Muscle of arm (tissue), 14 donors: ENCODE data around the gene COQ9. TPM values are rescaled to one million over a fixed set of nuclear protein-coding genes. Genes with fewer than 3 reads are reported as not detected.
"Not testable (repeated sequence)": the region's sequence is repeated elsewhere in the genome, so short reads cannot be mapped to it uniquely, and the experiment has no call there.

Experiments
- DNase-seq: peaks from one replicate; pipeline ENCODE4 v3.0.0-alpha.2; 2013
- long read RNA-seq, 11 donors: transcript quantifications; one replicate each; lab custom pipeline, GENCODE V29; 2026
- polyA plus RNA-seq, 12 donors: library from polyadenylated mRNA; unstranded; fragments of 120-200 nt; gene quantifications; one replicate each; pipeline ENCODE4 v1.2.1, GENCODE V29; 2013; ENCODE audit not compliant: insufficient read length in 12 of 12

COQ9 gene
- polyA plus RNA-seq: 10 to 100 TPM in 11 of 12 donors, not detected in 1; 55.0 to 81.0 (median 65.5) TPM
- long read RNA-seq, donor 1, transcript COQ9-201 (9 exons, 1,677 nt): major isoform, 14 of 30 reads
- long read RNA-seq, donor 1, transcript COQ9-203 (4 exons, 1,039 nt): minor isoform, 10 of 30 reads
- long read RNA-seq, donor 1, partial matches to known transcripts: 0 of 30 reads
- long read RNA-seq, donor 1, other reads (novel, unspliced or antisense): 0 of 30 reads
- long read RNA-seq, donor 2, transcript COQ9-201 (9 exons, 1,677 nt): major isoform, 31 of 49 reads
- long read RNA-seq, donor 2, partial matches to known transcripts: 12 of 49 reads
- long read RNA-seq, donor 2, other reads (novel, unspliced or antisense): 0 of 49 reads
- long read RNA-seq, donor 3, transcript COQ9-201 (9 exons, 1,677 nt): major isoform, 16 of 22 reads
- long read RNA-seq, donor 3, partial matches to known transcripts: 0 of 22 reads
- long read RNA-seq, donor 3, other reads (novel, unspliced or antisense): 0 of 22 reads
- long read RNA-seq, donor 4, transcript COQ9-201 (9 exons, 1,677 nt): major isoform, 10 of 13 reads
- long read RNA-seq, donor 4, partial matches to known transcripts: 0 of 13 reads
- long read RNA-seq, donor 4, other reads (novel, unspliced or antisense): 0 of 13 reads
- long read RNA-seq, donor 5, transcript COQ9-201 (9 exons, 1,677 nt): major isoform, 37 of 57 reads
- long read RNA-seq, donor 5, partial matches to known transcripts: 9 of 57 reads
- long read RNA-seq, donor 5, other reads (novel, unspliced or antisense): 0 of 57 reads
- long read RNA-seq, donor 6, transcript COQ9-201 (9 exons, 1,677 nt): major isoform, 16 of 28 reads
- long read RNA-seq, donor 6, partial matches to known transcripts: 5 of 28 reads
- long read RNA-seq, donor 6, other reads (novel, unspliced or antisense): 0 of 28 reads
- long read RNA-seq, donor 7, transcript COQ9-201 (9 exons, 1,677 nt): major isoform, 8 of 16 reads
- long read RNA-seq, donor 7, transcript COQ9-216 (4 exons, 1,118 nt): minor isoform, 5 of 16 reads
- long read RNA-seq, donor 7, partial matches to known transcripts: 0 of 16 reads
- long read RNA-seq, donor 7, other reads (novel, unspliced or antisense): 0 of 16 reads
- long read RNA-seq, donor 8, transcript COQ9-216 (4 exons, 1,118 nt): minor isoform, 8 of 50 reads
- long read RNA-seq, donor 8, transcript COQ9-201 (9 exons, 1,677 nt): major isoform, 29 of 50 reads
- long read RNA-seq, donor 8, partial matches to known transcripts: 5 of 50 reads
- long read RNA-seq, donor 8, other reads (novel, unspliced or antisense): 0 of 50 reads
- long read RNA-seq, donor 9, transcript COQ9-201 (9 exons, 1,677 nt): major isoform, 10 of 15 reads
- long read RNA-seq, donor 9, partial matches to known transcripts: 0 of 15 reads
- long read RNA-seq, donor 9, other reads (novel, unspliced or antisense): 0 of 15 reads
- long read RNA-seq, donor 10, transcript COQ9-201 (9 exons, 1,677 nt): major isoform, 18 of 23 reads
- long read RNA-seq, donor 10, partial matches to known transcripts: 0 of 23 reads
- long read RNA-seq, donor 10, other reads (novel, unspliced or antisense): 0 of 23 reads
- long read RNA-seq, donor 11, transcript COQ9-201 (9 exons, 1,677 nt): major isoform, 19 of 37 reads
- long read RNA-seq, donor 11, partial matches to known transcripts: 7 of 37 reads
- long read RNA-seq, donor 11, other reads (novel, unspliced or antisense): 0 of 37 reads

DNA sequence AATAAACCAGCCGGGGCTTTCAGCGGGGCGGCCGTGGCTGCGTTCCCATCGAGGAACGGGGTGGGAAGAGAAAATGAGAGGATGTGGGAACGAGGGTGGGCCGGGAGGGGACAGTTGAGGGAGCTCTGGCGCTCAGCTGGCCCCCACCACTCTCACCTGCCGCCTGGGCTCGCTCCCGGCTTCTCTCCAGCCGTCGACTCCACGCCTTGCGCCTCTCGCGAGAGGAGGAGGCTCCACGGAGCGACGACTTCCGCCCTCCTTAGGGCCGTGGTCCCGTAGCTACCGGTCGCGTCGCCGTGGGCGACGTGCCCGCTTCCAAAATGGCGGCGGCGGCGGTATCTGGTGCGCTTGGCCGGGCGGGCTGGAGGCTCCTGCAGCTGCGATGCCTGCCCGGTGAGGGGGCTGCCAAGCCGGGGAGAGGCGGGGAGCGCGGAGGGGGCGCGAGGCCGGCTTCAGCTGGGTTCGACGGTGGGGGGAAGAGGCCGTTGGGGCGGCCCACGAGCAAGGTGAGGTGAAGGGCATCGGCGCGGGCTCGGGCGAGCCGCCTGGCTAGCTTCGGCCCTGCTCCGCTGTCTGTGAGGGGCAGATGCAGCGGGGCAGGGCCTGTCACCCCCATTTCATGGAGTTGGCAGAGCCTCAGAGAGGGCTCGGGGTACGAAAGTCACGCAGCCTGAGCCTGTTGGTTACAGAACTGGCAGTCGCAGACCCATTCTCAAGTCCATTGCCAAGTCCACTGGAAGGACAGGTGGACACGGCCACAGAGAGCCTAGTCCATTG lies at the start of gene COQ9, which contains the start of gene CIAPIN1:
Gene COQ9, plus strand, starts transcription at position 294 of the 777 bp plus-strand sequence. Its CDS starts 27 bp downstream, at position 321.
Gene CIAPIN1, minus strand, starts transcription at position 200 of the 777 bp plus-strand sequence. CDS start 6,457 bp downstream, outside the sequence.
- peak; percentile 96 for DNase-seq

DNA sequence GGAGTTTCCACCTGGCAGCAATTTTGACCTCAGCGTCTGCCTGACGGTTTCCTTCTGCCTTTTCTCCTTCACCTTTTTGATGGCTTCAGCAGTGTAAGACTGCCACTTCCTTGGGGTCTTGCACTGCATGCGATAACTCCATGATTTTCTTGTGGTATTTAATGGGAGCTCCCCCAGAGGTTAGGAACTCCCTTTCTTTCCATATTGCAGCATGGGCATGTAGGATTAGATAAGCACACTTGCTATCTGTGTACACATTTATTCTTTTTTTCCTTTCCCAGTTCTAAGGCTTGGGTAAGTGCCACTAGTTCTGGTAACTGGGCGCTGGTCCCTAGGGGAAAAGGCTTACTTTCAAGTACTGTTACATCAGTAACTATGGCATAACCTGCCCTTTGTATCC lies 49.8 kb upstream of the COQ9 start:
- not testable (repeated sequence) for DNase-seq

GRCh38 chr16:57401943-57402640 lies 45.2 kb upstream of the COQ9 start:
- DNase-seq: no peak

DNA sequence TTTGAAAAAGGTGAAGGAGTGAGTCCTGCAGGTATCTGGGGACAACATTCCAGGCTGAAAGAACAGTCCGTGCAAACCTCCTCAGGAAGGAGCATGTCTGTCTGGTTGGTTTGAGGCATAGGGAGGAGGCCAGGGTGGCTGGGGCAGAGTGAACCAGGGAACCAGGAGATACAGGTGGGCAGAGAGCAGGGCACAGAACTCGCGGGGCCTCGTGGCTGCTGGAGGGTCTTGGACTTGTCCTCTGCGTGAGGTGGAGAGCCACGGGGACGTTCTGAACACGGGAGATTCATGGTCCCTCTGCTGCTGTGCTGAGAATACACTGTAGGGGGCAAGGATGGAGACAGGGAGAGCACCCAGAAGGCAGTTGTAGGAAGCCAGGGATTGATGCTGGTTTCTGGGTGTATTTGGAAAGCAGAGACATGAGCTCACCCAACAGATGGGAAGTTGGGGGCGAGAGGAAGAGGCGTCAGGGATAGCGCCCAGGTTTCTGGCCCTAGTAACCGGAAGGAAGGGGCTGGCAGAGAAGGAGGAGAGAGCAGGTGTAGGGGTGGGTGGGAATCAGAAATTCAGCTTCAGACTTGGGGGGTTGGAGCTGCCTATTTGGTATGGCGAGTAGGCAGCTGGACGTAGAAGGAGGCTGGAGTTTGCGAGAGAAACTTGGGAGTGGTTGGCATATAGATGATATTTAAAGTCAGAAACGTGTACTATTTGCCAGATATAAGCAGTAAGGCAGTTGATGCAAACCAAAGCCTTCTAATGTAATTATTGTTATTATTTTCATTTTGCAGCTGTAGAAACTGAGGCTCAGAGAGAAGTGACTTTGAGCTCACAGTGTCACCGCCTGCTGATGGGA lies 43.1 kb upstream of the COQ9 start, which contains the start of gene CCL17:
Gene CCL17, plus strand, starts transcription at position 803 of the 853 bp plus-strand sequence. CDS start 9,166 bp downstream, outside the sequence.
- no peak for DNase-seq

DNA sequence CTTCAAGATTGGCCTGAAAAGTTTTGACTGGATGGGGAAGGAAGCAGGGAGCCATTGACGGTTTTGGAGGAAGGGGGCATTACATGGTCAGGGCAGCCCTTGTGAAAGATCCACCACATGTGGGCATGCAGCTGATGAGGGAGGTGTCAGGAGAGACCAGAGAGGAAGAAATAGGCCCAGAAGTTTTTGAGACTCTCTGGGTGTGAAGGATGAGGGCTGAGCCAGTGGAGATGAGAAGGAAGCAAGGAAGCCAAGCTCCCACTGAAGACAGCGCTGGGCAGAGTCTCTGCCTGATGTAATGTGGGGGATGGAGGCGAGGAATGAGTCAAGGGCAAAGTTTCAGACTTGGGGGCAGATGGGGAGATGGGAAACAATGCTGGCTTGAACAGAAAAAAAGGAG lies 42.2 kb upstream of the COQ9 start:
- DNase-seq: no peak

DNA sequence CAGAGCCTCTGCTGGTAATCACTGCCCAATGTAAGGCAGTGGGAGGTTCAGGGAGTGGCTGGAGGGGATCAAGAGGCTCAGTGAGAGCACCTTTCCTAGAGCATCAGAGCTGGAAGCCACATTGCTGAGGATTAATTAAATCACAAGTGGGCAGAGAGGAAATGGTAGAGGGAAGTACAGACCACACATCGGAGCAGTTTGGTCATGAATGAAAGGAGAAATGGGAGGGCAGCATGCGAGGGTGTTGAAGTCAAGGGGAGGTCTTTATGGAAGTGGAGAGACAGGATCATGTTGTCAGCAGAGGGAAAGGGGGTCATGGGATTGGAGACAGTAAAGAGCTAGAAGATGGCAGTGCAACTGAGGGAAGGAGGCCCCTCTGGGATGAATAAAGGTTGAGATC lies 40.4 kb upstream of the COQ9 start:
- no peak for DNase-seq

GRCh38 chr16:57407521-57408353 lies 39.5 kb upstream of the COQ9 start:
- DNase-seq: no peak

DNA sequence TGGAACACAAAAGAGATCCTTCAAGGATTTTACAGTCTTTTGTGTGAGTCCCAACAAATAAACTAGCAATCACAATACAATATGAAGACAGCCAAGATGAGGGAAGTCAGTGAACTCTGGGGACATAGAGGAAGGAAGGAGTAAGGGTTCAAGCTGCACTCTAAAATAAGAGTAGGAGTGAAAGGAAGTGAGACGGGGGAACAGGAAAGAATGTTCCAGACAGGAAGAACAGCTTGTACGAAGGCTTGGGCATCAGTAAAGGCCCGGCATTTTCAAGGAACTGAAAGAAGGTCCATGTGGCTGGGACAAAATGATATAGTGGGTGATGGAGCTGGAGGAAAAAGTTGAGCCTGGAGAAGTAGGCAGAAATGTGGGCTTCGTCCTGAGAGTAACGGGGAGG lies 38.2 kb upstream of the COQ9 start:
- DNase-seq: no peak

DNA sequence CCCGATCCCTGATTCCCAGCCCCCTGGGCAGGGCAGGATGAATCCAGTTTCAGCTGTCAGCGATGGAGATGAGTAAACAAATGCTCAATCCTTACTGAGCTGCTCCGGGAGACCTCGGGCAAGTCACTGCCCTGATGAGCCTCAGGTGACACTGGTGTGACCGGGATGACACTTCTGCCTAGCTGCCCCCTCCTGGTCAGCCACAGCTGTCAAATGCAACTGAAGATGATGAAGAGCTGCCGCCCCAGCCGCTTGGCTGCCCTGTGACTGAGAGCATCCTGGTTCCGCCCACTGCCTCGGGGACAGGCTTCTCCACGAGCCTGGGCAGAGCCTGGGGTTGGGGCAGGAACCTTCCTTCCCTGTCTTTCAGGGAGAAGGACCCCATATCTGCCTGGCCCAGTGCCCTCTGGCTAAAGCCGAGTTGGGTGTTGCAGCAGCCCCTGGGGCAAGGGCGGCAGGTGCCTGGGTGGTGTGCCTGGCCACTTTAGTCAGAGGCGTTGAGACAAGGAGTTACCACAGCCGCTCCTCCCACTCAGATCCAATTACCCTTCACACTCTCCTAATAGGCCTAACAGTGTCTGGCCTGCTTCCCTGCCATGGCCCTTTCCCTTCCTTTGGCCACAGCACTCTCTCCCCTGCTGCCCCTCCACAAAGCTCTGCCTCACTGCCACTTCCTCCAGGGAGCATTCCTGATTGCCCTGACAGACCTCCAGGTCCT lies 37.2 kb upstream of the COQ9 start:
- no peak for DNase-seq

- DNase-seq: no peak
These were observed 35.8 kb upstream of the COQ9 start for GRCh38 chr16:57411362-57411976.

- DNase-seq: no peak
These were observed 34.7 kb upstream of the COQ9 start for GRCh38 chr16:57412584-57412983.

DNA sequence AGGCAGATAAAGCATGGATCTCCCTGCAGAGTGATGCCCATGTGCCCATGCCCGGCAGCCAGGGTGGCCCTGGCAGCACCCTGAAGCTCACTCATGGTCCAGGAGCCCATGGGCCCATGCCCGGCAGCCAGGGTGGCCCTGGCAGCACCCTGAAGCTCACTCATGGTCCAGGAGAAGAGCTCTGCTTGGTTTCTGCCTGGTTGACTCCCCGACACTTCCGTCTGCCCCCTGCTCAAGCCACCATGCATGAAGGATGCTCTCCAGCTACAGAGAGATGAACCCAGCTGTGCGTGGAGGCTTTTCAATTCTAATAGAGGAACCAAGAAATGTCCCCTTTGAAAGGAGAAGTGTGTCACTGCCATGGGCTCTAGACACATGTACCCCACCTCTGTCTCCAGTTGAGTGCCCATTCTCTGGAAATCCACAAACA lies 34.0 kb upstream of the COQ9 start:
- DNase-seq: no peak

- no peak for DNase-seq
These were observed 33.5 kb upstream of the COQ9 start for GRCh38 chr16:57413733-57414132.

GRCh38 chr16:57416084-57416483 lies 31.2 kb upstream of the COQ9 start:
- DNase-seq: no peak

- DNase-seq: no peak
These were observed 27.8 kb upstream of the COQ9 start for GRCh38 chr16:57419506-57419905.
